ENCODE measurements around the gene PCDHGC5. TPM values are rescaled to one million over a fixed set of nuclear protein-coding genes. Genes with fewer than 3 reads are reported as not detected.

The PCDHGC5 gene
- total and polyA plus RNA-seq, 2 donors (not counting 1 experiment from before 2014, with no cell fraction given) = 0.10 to 0.67 TPM

GRCh38 chr5:141528291-141528984, 39.6 kb downstream of the PCDHGC5 start:
- no peak overlapping the region for H2AFZ ChIP-seq (ENCODE audit: insufficient read depth, low read depth, low read length, poor library complexity, severe bottlenecking)
- Mint-ChIP-seq H3K4me1 (peaks cover 9% of the 10 kb centered on the region), H3K27ac (peak overlapping the region; percentile 4), H3K4me3 (no peak overlapping the region), H3K27me3 (no peaks in the 10 kb centered on the region), H3K9me3 (ENCODE audit: insufficient read depth) (no peaks in the 10 kb centered on the region)
- peaks cover 5 to 9% of the 10 kb centered on the region in 2 donors for H3K4me1 ChIP-seq (ENCODE audit: control insufficient read depth in 2 of 2, insufficient read depth in 2 of 2, low read length in 2 of 2)
- CTCF ChIA-PET = interaction anchor here (0.6 to 11.5 kb wide), 11 partner anchors 14 to 1143 kb away, joined by 3 to 176 read pairs (median 5); partner anchors contain the start of genes PCDHGA11, PCDHGA12 and PCDHGC3
- DNase-seq (no peak), ATAC-seq (ENCODE audit: low read depth) (no peak)
- TF ChIP-seq EZH2 (IDR thresholded peaks at IDR 0.05; ENCODE audit: borderline replicate concordance, insufficient read depth, low read depth, low read length, poor library complexity, severe bottlenecking) = no peak
- 98% methylated on average over 8 of the region's 11 CpGs for WGBS (ENCODE audit: insufficient coverage)
- POLR2A ChIA-PET = no interaction called here
- H4K20me1 ChIP-seq (ENCODE audit: control insufficient read depth, insufficient read depth, low read length, poor library complexity, severe bottlenecking) = peaks cover 7% of the 10 kb centered on the region
- H3K9me3 ChIP-seq (ENCODE audit: control extremely low read depth in 1 of 3, control insufficient read depth in 2 of 3, insufficient read depth in 1 of 3, low read length in 2 of 3) = no peaks in the 10 kb centered on the region
- H3K36me3 ChIP-seq (replicated peaks in 1 of 2; ENCODE audit: control extremely low read depth in 1 of 2, control insufficient read depth in 1 of 2, extremely low read depth in 1 of 2, insufficient read depth in 2 of 2, low read length in 1 of 2) = peaks cover 7 to 83% of the 10 kb centered on the region in 2 experiments
- H3K9ac ChIP-seq (ENCODE audit: low read length) = no peak overlapping the region
- no peak overlapping the region for H3K4me3 ChIP-seq (ENCODE audit: control extremely low read depth in 1 of 5, extremely low read depth in 1 of 5, insufficient read depth in 1 of 5, low read depth in 2 of 5, low read length in 4 of 5)
- H3K4me2 ChIP-seq (replicated peaks; ENCODE audit: low read depth, low read length, poor library complexity, severe bottlenecking) = no peak overlapping the region
- H3K27me3 ChIP-seq (replicated peaks in 1 of 4; ENCODE audit: control extremely low read depth in 1 of 4, control insufficient read depth in 3 of 4, insufficient read depth in 4 of 4, low read length in 3 of 4) = no peaks in the 10 kb centered on the region
- no peak overlapping the region for H3K27ac ChIP-seq (ENCODE audit: low read length in 2 of 2)
- intact Hi-C loops (cut with micrococcal nuclease) = no loop called here
- H3K79me2 ChIP-seq (ENCODE audit: control insufficient read depth, insufficient read depth, low read length) = no peaks in the 10 kb centered on the region

- WGBS (ENCODE audit: insufficient coverage) = no CpG with 5 or more reads among the region's 5 CpGs
- no peaks in the 10 kb centered on the region for H3K9me3 Mint-ChIP-seq (ENCODE audit: insufficient read depth)
- H3K4me3 Mint-ChIP-seq = no peak overlapping the region
- Histone ChIP-seq H3K27me3 (replicated peaks in 1 of 4; ENCODE audit: control extremely low read depth in 1 of 4, control insufficient read depth in 3 of 4, insufficient read depth in 4 of 4, low read length in 3 of 4) (no peaks in the 10 kb centered on the region), H3K36me3 (replicated peaks in 1 of 2; ENCODE audit: control extremely low read depth in 1 of 2, control insufficient read depth in 1 of 2, extremely low read depth in 1 of 2, insufficient read depth in 2 of 2, low read length in 1 of 2) (peaks cover 7 to 83% of the 10 kb centered on the region in 2 experiments), H3K4me3 (ENCODE audit: control extremely low read depth in 1 of 5, extremely low read depth in 1 of 5, insufficient read depth in 1 of 5, low read depth in 2 of 5, low read length in 4 of 5) (no peak overlapping the region), H3K4me2 (replicated peaks; ENCODE audit: low read depth, low read length, poor library complexity, severe bottlenecking) (no peak overlapping the region), H3K9ac (ENCODE audit: low read length) (no peak overlapping the region), H4K20me1 (ENCODE audit: control insufficient read depth, insufficient read depth, low read length, poor library complexity, severe bottlenecking) (peaks cover 7% of the 10 kb centered on the region), H3K27ac (ENCODE audit: low read length in 2 of 2) (no peak overlapping the region), H3K9me3 (ENCODE audit: control extremely low read depth in 1 of 3, control insufficient read depth in 2 of 3, insufficient read depth in 1 of 3, low read length in 2 of 3) (no peaks in the 10 kb centered on the region), H3K79me2 (ENCODE audit: control insufficient read depth, insufficient read depth, low read length) (no peaks in the 10 kb centered on the region), H3K4me1 (ENCODE audit: control insufficient read depth in 2 of 2, insufficient read depth in 2 of 2, low read length in 2 of 2) (peaks cover 5 to 9% of the 10 kb centered on the region in 2 donors), H2AFZ (ENCODE audit: insufficient read depth, low read depth, low read length, poor library complexity, severe bottlenecking) (no peak overlapping the region)
- no peak for ATAC-seq (ENCODE audit: low read depth)
- CTCF ChIA-PET = interaction anchor here (0.6 to 11.5 kb wide), 10 partner anchors 14 to 1144 kb away, joined by 3 to 176 read pairs (median 6); partner anchors contain the start of genes PCDHGA12 and PCDHGC3
- TF ChIP-seq EZH2 (IDR thresholded peaks at IDR 0.05; ENCODE audit: borderline replicate concordance, insufficient read depth, low read depth, low read length, poor library complexity, severe bottlenecking) = no peak
- TF ChIP-seq CTCF (IDR thresholded peaks at IDR 0.05) = no peak
- no peak for DNase-seq
- H3K27ac Mint-ChIP-seq = peak overlapping the region; percentile 4
- intact Hi-C loops (cut with micrococcal nuclease) = no loop called here
- no peaks in the 10 kb centered on the region for H3K27me3 Mint-ChIP-seq
- peaks cover 9% of the 10 kb centered on the region for H3K4me1 Mint-ChIP-seq
- POLR2A ChIA-PET = no interaction called here
These were observed 40.1 kb downstream of the PCDHGC5 start for GRCh38 chr5:141529002-141529401.
